Measurements from ENCODE around the gene CST9L.

Gene CST9L

DNA sequence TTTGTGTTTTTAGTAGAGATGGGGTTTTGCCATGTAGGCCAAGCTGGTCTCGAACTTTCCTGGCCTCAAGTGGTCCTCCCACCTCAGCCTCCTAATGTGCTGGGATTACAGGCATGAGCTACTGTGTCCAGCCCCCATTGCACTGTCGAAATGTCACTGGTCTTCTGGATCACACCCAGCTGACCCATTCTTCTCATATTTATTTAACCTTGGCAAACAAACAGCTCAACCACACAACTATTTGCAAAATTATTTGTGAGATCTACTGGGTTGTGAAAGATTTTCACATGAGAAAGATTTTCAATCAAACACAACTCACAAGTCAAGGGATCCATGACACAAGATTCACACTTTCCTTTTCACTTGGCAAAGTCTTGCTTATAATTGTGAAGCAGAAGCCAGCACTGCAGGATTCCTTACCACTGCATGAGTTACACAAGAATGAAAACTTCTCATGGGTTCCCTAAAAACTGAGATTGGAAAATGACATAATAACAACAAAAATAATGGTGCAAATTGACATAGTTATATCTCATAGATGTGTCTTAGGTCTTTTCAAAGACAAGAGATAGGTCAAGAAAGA is 2.0 kb upstream of the CST9L start:
- no peaks in the 10 kb centered on the region for H3K36me3 Mint-ChIP-seq (ENCODE audit: low read depth)
- no peaks in the 10 kb centered on the region for H3K4me1 Mint-ChIP-seq

GRCh38 chr20:23569570-23569969 is 1.3 kb upstream of the CST9L start:
- Mint-ChIP-seq H3K36me3 (ENCODE audit: low read depth) (no peaks in the 10 kb centered on the region), H3K27ac (no peak overlapping the region), H3K9me3 (no peaks in the 10 kb centered on the region), H3K27me3 (ENCODE audit: low read depth) (no peaks in the 10 kb centered on the region), H3K4me1 (no peaks in the 10 kb centered on the region), H3K4me3 (no peak overlapping the region)
- TF ChIP-seq, protein P1, sequence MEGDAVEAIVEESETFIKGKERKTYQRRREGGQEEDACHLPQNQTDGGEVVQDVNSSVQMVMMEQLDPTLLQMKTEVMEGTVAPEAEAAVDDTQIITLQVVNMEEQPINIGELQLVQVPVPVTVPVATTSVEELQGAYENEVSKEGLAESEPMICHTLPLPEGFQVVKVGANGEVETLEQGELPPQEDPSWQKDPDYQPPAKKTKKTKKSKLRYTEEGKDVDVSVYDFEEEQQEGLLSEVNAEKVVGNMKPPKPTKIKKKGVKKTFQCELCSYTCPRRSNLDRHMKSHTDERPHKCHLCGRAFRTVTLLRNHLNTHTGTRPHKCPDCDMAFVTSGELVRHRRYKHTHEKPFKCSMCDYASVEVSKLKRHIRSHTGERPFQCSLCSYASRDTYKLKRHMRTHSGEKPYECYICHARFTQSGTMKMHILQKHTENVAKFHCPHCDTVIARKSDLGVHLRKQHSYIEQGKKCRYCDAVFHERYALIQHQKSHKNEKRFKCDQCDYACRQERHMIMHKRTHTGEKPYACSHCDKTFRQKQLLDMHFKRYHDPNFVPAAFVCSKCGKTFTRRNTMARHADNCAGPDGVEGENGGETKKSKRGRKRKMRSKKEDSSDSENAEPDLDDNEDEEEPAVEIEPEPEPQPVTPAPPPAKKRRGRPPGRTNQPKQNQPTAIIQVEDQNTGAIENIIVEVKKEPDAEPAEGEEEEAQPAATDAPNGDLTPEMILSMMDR (IDR thresholded peaks at IDR 0.05; ENCODE audit: unreplicated experiment in 3 of 3): no peak

More for the DNA sequence above, 2.0 kb upstream of the CST9L start:
- Mint-ChIP-seq H3K27me3 (ENCODE audit: low read depth) (no peaks in the 10 kb centered on the region), H3K9me3 (no peaks in the 10 kb centered on the region), H3K4me3 (no peak overlapping the region), H3K27ac (no peak overlapping the region)
- TF ChIP-seq, protein P1 (IDR thresholded peaks at IDR 0.05; ENCODE audit: unreplicated experiment in 3 of 3): no peak

GRCh38 chr20:23568971-23569330 is 667 bp upstream of the CST9L start:
- no peaks in the 10 kb centered on the region for H3K27me3 Mint-ChIP-seq (ENCODE audit: low read depth)
- TF ChIP-seq, protein P1 (IDR thresholded peaks at IDR 0.05; ENCODE audit: unreplicated experiment in 3 of 3): no peak
- peaks cover 2% of the 10 kb centered on the region for H3K9me3 Mint-ChIP-seq
- H3K36me3 Mint-ChIP-seq (ENCODE audit: low read depth): no peaks in the 10 kb centered on the region
- H3K4me3 Mint-ChIP-seq: no peak overlapping the region
- H3K27ac Mint-ChIP-seq: no peak overlapping the region
- no peaks in the 10 kb centered on the region for H3K4me1 Mint-ChIP-seq

DNA sequence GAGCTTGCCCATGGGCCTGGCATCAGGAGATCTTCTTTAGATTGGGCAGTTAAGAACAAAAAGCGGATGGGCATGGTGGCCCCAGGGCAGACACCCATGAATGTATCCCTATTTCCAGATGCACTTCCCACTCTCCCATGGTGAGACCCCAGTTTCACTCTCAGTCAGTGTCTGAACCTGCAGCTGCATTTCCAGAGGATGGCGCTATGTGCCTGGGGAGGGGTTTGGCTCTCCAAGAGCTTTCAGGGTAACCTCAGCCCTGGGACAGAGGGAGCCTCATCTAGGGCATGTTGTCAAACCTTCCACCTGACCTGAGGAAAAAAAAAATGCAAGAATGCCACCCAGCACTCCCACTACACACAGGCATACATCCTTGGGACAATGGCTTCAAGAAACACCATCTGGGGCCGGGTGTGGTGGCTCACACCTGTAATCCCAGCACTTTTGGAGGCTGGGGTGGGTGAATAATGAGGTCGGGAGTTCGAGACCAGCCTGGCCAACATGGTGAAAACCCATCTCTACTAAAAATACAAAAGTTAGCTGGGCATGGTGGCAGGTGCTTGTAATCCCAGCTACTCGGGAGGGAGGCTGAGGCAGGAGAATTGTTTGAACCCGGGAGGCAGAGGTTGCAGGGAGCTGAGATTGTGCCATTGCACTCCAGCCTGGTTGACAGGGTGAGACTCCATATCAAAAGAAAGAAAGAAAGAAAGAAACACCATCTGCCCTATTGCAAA is 1.9 kb downstream of the CST9L start:
- H3K4me3 Mint-ChIP-seq: no peak overlapping the region
- peaks cover 14% of the 10 kb centered on the region for H3K9me3 Mint-ChIP-seq
- H3K36me3 Mint-ChIP-seq (ENCODE audit: low read depth): no peaks in the 10 kb centered on the region
- no peaks in the 10 kb centered on the region for H3K27me3 Mint-ChIP-seq (ENCODE audit: low read depth)
- no peak overlapping the region for H3K27ac Mint-ChIP-seq
- H3K4me1 Mint-ChIP-seq: no peaks in the 10 kb centered on the region
- TF ChIP-seq, protein P1 (IDR thresholded peaks at IDR 0.05; ENCODE audit: unreplicated experiment in 3 of 3): no peak

GRCh38 chr20:23565503-23566045 is 2.7 kb downstream of the CST9L start:
- H3K27ac Mint-ChIP-seq: no peak overlapping the region

More at GRCh38 chr20:23565503-23566045, 2.7 kb downstream of the CST9L start:
- TF ChIP-seq, protein P1 (IDR thresholded peaks at IDR 0.05; ENCODE audit: unreplicated experiment in 3 of 3): no peak
- no peak overlapping the region for H3K4me3 Mint-ChIP-seq
- H3K27me3 Mint-ChIP-seq (ENCODE audit: low read depth): no peaks in the 10 kb centered on the region
- H3K4me1 Mint-ChIP-seq: no peaks in the 10 kb centered on the region
- H3K9me3 Mint-ChIP-seq: peaks cover 14% of the 10 kb centered on the region
- H3K36me3 Mint-ChIP-seq (ENCODE audit: low read depth): no peaks in the 10 kb centered on the region
